HL-60 (cell line): ENCODE results near the gene SPNS2.

Experiments
- DNase-seq, 2 experiments: peaks; one replicate each; pipeline ENCODE4 v3.0.0-alpha.2; 2010 to 2020; ENCODE audit warnings: low read depth in 1 of 2, low spot score in 1 of 2
- H3K27ac ChIP-seq: fragments of 250-450 bp; sonication (Bioruptor Pico); replicated peaks from 2 replicates; pipeline ENCODE4 v1.5.1; 2020; ENCODE audit warnings: mild to moderate bottlenecking, moderate library complexity
- H3K27me3 ChIP-seq: fragments of 250-450 bp; sonication (Bioruptor Pico); 2 replicates; pipeline ENCODE4 v1.5.1; 2021; ENCODE audit warnings: mild to moderate bottlenecking, moderate library complexity; ENCODE audit not compliant: insufficient read depth, poor library complexity, severe bottlenecking
- H3K4me3 ChIP-seq: replicated peaks from 2 replicates; pipeline ENCODE4 v1.5.1; 2011; ENCODE audit warnings: mild to moderate bottlenecking, control low read depth, low read length; ENCODE audit not compliant: insufficient read depth
- CTCF ChIP-seq: IDR thresholded peaks from one replicate; pipeline ENCODE4 v1.5.1; 2011; ENCODE audit warnings: low read length, control low read depth, inconsistent platforms; ENCODE audit not compliant: insufficient read depth
- GABPA ChIP-seq: IDR thresholded peaks from 2 replicates; pipeline ENCODE4 v1.6.1; 2012; ENCODE audit warnings: low read depth
- POLR2AphosphoS5 ChIP-seq: IDR thresholded peaks from 2 replicates; pipeline ENCODE4 v1.6.1; 2012; ENCODE audit warnings: low read depth
- REST ChIP-seq: IDR thresholded peaks from 2 replicates; pipeline ENCODE4 v1.6.1; 2012; ENCODE audit warnings: low read depth; ENCODE audit not compliant: insufficient replicate concordance
- SPI1 ChIP-seq: IDR thresholded peaks from 2 replicates; pipeline ENCODE4 v1.6.1; 2012; ENCODE audit warnings: low read depth, mild to moderate bottlenecking, borderline replicate concordance

The SPNS2 gene

GRCh38 chr17:4515501-4515900, 16.8 kb downstream of the SPNS2 start:
- Histone ChIP-seq H3K27me3 (no peaks in the 10 kb centered on the region), H3K4me3 (no peak overlapping the region), H3K27ac (no peak overlapping the region)
- TF ChIP-seq REST = no peak
- no peak for TF ChIP-seq CTCF
- no peak for TF ChIP-seq SPI1
- no peak for DNase-seq

- no peak for TF ChIP-seq POLR2AphosphoS5
- no peak for TF ChIP-seq SPI1
- no peak for TF ChIP-seq CTCF
- no peak for TF ChIP-seq GABPA
- TF ChIP-seq REST = no peak
- no peak overlapping the region for H3K4me3 ChIP-seq
- no peaks in the 10 kb centered on the region for H3K27me3 ChIP-seq
- H3K27ac ChIP-seq = no peak overlapping the region
- DNase-seq = no peak
Measured at GRCh38 chr17:4516735-4517134, 18.1 kb downstream of the SPNS2 start.

GRCh38 chr17:4518901-4519300, 20.2 kb downstream of the SPNS2 start:
- TF ChIP-seq CTCF (no peak), SPI1 (no peak), GABPA (no peak), POLR2AphosphoS5 (no peak), REST (no peak)
- Histone ChIP-seq H3K4me3 (no peak overlapping the region), H3K27me3 (no peaks in the 10 kb centered on the region), H3K27ac (no peak overlapping the region)
- DNase-seq = no peak
